ENCODE data around the gene ITGB1BP1. TPM values are rescaled to one million over a fixed set of nuclear protein-coding genes. Genes with fewer than 3 reads are reported as not detected.

ITGB1BP1 gene
- total RNA-seq, 1 donor from 2014 or later: 25.4 TPM

GRCh38 chr2:9440058-9440727 lies 16.9 kb upstream of the ITGB1BP1 start:
- Histone ChIP-seq H3K27me3 (no peaks in the 10 kb centered on the region), H3K4me3 (no peak overlapping the region), H3K36me3 (peaks cover 32 to 68% of the 10 kb centered on the region in 2 donors), H3K9me3 (no peaks in the 10 kb centered on the region), H3K27ac (no peak overlapping the region), H3K4me1 (no peaks in the 10 kb centered on the region)
- intact Hi-C loops (cut with DNase I): no loop called here
- TF ChIP-seq CTCF (IDR thresholded peaks at IDR 0.05): no peak
- no peak for DNase-seq (ENCODE audit: low spot score in 2 of 2)

GRCh38 chr2:9439536-9439935 lies 16.2 kb upstream of the ITGB1BP1 start:
- Histone ChIP-seq H3K4me1 (no peaks in the 10 kb centered on the region), H3K27ac (no peak overlapping the region), H3K9me3 (no peaks in the 10 kb centered on the region), H3K4me3 (no peak overlapping the region), H3K27me3 (no peaks in the 10 kb centered on the region), H3K36me3 (peaks cover 30 to 68% of the 10 kb centered on the region in 2 donors)
- intact Hi-C loops (cut with DNase I): no loop called here
- TF ChIP-seq CTCF (IDR thresholded peaks at IDR 0.05): no peak
- DNase-seq (ENCODE audit: low spot score in 2 of 2): no peak

DNA sequence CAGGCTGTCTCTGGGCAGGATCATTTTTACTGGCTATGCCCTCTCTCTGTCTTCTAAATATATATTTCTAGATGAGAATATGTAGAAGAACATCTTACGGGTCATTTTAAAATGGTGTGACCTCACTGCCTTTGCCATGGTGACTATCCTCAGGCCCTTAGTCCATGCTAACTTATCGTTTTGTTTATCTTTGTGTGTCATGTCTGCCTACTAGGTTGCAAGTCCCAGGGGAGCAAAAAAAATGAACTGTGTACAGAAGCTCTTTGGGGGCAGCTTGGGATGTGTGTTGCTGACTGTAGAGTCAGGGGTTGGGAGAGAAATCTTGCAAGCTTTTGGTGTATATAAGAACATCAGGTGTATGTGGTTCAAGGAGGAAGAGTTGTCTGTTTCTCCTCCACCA lies 11.2 kb upstream of the ITGB1BP1 start:
- intact Hi-C loops (cut with DNase I): no loop called here
- no peak overlapping the region for H3K4me3 ChIP-seq
- H3K36me3 ChIP-seq: peaks cover 38 to 88% of the 10 kb centered on the region in 2 donors
- no peaks in the 10 kb centered on the region for H3K4me1 ChIP-seq
- H3K27me3 ChIP-seq: no peaks in the 10 kb centered on the region
- DNase-seq (ENCODE audit: low spot score in 2 of 2): no peak
- H3K27ac ChIP-seq: no peak overlapping the region
- TF ChIP-seq CTCF (IDR thresholded peaks at IDR 0.05): no peak
- H3K9me3 ChIP-seq: no peaks in the 10 kb centered on the region

- Histone ChIP-seq H3K27me3 (no peaks in the 10 kb centered on the region), H3K36me3 (peaks cover 40 to 61% of the 10 kb centered on the region in 2 donors), H3K27ac (no peak overlapping the region), H3K4me3 (no peak overlapping the region), H3K4me1 (no peaks in the 10 kb centered on the region), H3K9me3 (no peaks in the 10 kb centered on the region)
- DNase-seq (ENCODE audit: low spot score in 2 of 2): no peak
- no peak for TF ChIP-seq CTCF (IDR thresholded peaks at IDR 0.05)
- intact Hi-C loops (cut with DNase I): no loop called here
These were observed 7.3 kb upstream of the ITGB1BP1 start for GRCh38 chr2:9430316-9431293.

DNA sequence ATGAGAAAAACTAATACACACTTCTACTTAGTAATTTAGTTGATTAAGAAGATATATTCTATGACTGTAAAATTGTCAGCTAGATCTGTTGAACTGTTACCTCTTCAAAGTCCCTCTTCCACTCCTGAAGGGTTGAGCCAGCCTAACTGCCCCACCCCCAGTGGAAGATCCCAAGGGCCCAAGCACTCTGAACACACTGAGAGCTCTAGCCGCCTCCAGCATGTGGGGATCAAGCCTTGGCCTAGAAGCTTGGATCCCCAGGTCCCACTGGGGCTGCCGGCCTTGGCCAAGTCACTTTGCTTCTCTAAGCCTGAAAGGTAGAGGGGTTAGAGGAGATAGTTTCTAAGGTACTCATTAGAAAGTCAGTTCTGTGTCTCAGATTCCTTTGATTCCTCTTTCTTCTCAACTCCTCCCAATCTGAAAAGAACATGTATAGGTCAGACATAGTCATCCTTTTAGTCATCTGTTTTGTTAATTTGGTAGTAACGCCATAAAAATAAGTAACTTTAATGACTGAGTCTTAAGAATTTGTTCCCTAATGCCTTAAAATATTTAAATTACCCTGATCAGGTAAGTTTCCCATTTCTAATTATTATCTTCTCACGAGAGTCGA lies 5.7 kb upstream of the ITGB1BP1 start:
- no peaks in the 10 kb centered on the region for H3K27me3 ChIP-seq
- no peak for DNase-seq (ENCODE audit: low spot score in 2 of 2)
- TF ChIP-seq CTCF (IDR thresholded peaks at IDR 0.05): no peak
- peaks cover 0 to 10% of the 10 kb centered on the region in 2 donors for H3K4me1 ChIP-seq
- peaks cover 33 to 50% of the 10 kb centered on the region in 2 donors for H3K36me3 ChIP-seq
- H3K27ac ChIP-seq: no peak overlapping the region
- H3K4me3 ChIP-seq: no peak overlapping the region
- intact Hi-C loops (cut with DNase I): loop anchor here (10.0 kb wide), 1 partner anchor 424 kb away; the partner anchor contains the start of gene MBOAT2
- no peaks in the 10 kb centered on the region for H3K9me3 ChIP-seq
